Type B pancreatic cell (in vitro differentiated cells): ENCODE results near the gene MAN2A1. TPM values are rescaled to one million over a fixed set of nuclear protein-coding genes. Genes with fewer than 3 reads are reported as not detected.

ENCODE experiments used
- DNase-seq: peaks from one replicate; pipeline ENCODE4 v3.0.0; 2021; ENCODE audit warnings: mixed read lengths; ENCODE audit not compliant: unreplicated experiment; ENCODE audit errors: extremely low spot score
- H3K27ac Mint-ChIP-seq: 2 replicates; pipeline ENCODE4 v1.8.0; 2021; ENCODE audit warnings: mild to moderate bottlenecking, mixed read lengths
- H3K27me3 Mint-ChIP-seq: 2 replicates; pipeline ENCODE4 v1.8.0; 2021; ENCODE audit warnings: mixed read lengths
- H3K36me3 Mint-ChIP-seq: 2 replicates; pipeline ENCODE4 v1.8.0; 2021; ENCODE audit warnings: mixed read lengths
- H3K4me1 Mint-ChIP-seq: one replicate; pipeline ENCODE4 v1.8.0; 2021; ENCODE audit warnings: mixed read lengths; ENCODE audit not compliant: unreplicated experiment
- H3K4me3 Mint-ChIP-seq: 2 replicates; pipeline ENCODE4 v1.8.0; 2021; ENCODE audit warnings: mild to moderate bottlenecking, mixed read lengths
- H3K9me3 Mint-ChIP-seq: 2 replicates; pipeline ENCODE4 v1.8.0; 2021; ENCODE audit warnings: mixed read lengths
- total RNA-seq: library from RNA; stranded (reverse); gene quantifications from 2 replicates; pipeline ENCODE4 v1.2.1, GENCODE V29; 2021; ENCODE audit warnings: low replicate concordance
- TF ChIP-seq, protein P1 (sequence below): fragments of 200-600 bp; sonication (generic); conservative IDR thresholded peaks from 2 replicates; pipeline ENCODE4 v1.5.0; 2021; ENCODE audit warnings: antibody characterized with exemption, mild to moderate bottlenecking

Gene MAN2A1
- total RNA-seq, 1 donor from 2014 or later, result 47.9 TPM

DNA sequence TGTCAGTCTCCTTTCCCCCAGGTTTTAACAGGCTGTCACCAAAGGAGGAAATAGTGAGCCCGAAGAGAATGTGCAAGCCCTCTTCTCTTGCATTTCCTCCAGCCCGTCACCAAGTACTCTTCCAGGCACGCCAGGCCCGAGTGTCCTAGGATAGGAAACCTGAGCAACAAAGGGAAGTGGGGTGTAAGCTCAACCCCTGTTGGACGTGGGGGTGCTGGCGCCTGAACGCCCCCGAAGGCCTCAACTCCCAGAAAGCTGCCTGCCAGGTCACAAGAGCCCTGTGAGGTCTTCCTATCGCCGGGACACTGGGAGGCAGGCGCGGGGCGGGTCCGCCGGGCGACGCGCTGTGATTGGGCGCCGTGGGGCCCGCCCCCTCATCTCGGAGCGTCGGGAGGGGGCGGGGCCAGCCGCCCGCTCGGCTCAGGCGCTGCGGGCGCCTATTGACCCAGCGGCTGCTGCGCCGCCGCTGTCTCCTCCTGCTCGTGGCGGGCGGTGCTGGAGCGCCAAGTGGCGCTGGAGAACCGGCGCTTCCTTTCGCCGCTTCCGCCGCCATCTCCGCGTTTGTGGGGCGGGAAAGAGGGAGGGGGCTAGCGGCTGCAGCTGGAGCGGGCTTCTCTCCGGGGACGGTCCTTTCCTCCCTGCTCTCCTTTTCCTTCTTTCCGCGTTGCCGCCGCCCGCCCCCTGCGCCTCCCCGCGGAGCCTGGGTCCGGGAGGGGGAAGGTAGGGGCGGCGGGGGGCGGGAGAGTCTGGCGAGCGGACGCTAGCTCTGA is 572 bp upstream of the MAN2A1 start:
- Mint-ChIP-seq H3K36me3 (peaks cover 4% of the 10 kb centered on the region), H3K27ac (peak overlapping the region; percentile 100), H3K4me3 (peak overlapping the region; percentile 95), H3K27me3 (no peaks in the 10 kb centered on the region), H3K9me3 (peaks cover 8% of the 10 kb centered on the region), H3K4me1 (peaks cover 34% of the 10 kb centered on the region)
- TF ChIP-seq, protein P1, sequence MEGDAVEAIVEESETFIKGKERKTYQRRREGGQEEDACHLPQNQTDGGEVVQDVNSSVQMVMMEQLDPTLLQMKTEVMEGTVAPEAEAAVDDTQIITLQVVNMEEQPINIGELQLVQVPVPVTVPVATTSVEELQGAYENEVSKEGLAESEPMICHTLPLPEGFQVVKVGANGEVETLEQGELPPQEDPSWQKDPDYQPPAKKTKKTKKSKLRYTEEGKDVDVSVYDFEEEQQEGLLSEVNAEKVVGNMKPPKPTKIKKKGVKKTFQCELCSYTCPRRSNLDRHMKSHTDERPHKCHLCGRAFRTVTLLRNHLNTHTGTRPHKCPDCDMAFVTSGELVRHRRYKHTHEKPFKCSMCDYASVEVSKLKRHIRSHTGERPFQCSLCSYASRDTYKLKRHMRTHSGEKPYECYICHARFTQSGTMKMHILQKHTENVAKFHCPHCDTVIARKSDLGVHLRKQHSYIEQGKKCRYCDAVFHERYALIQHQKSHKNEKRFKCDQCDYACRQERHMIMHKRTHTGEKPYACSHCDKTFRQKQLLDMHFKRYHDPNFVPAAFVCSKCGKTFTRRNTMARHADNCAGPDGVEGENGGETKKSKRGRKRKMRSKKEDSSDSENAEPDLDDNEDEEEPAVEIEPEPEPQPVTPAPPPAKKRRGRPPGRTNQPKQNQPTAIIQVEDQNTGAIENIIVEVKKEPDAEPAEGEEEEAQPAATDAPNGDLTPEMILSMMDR, result peak; percentile 34
- peak; percentile 86 for DNase-seq

DNA sequence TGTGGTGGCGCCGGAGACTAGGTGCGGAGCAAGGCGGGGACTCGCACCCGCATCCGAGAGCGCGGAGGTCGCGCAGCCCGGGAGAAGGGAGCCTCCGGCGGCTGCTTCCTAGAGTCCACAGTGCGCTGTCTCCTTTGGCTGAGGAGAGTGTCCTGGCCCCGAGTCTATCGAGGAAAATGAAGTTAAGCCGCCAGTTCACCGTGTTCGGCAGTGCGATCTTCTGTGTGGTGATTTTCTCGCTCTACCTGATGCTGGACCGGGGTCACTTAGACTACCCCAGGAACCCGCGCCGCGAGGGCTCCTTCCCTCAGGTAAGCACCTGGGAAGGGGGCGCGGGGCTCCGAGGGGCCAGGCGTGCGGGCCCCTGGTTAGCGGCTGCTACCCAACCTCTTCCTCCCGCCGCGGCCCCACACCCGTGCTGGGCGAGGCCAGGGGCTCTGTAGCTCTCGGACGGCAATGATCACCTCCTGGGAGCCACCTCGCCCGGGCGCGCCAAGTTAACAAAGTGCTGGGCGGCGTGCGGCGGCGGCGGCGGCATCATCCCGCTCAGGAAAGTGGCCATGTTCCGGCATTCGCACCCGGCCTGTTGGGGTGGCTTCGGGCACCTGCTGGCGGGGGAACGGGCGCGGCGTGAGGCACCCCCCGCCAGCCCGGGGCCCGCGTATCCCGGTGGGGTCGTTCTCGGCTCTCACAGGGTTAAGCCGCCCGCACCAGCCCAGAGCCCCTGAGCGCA is 681 bp downstream of the MAN2A1 start:
- Mint-ChIP-seq H3K27me3 (no peaks in the 10 kb centered on the region), H3K4me1 (peaks cover 44% of the 10 kb centered on the region), H3K4me3 (peak overlapping the region; percentile 93), H3K9me3 (peaks cover 5% of the 10 kb centered on the region), H3K27ac (peak overlapping the region; percentile 100), H3K36me3 (peaks cover 4% of the 10 kb centered on the region)
- TF ChIP-seq, protein P1, result no peak
- DNase-seq, result peak; percentile 76

DNA sequence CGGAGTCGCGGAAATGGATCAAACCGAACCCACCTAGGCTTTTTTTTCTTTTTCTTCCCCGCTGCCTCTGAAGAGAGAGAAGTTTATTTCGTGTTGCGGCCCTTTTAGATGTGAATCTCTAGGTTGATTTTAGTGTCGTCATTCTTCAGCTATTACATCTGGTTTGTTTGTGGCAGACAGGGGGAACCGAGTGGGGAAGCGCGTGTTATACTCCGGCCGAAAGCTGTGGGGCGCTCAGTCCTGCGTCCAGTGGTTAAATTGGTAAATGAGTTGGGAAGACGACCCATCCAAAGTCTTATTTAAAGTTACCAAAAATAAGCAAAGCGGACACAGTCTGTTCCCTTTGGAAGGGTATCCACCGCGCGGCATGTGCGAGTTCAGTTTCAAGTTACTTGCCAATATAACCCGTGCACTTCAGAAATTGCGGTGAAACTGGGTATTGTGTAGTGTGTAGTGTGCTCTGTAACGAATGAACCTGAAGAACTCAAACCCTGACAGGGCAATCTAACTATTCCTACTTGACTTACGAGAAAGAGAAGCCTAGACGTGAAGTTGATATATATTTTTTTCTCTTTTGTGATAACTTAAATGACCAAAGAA is 1.3 kb downstream of the MAN2A1 start:
- Mint-ChIP-seq H3K27ac (peak overlapping the region; percentile 81), H3K27me3 (no peaks in the 10 kb centered on the region), H3K36me3 (peaks cover 4% of the 10 kb centered on the region), H3K4me3 (peak overlapping the region; percentile 93), H3K9me3 (peaks cover 2% of the 10 kb centered on the region), H3K4me1 (peaks cover 48% of the 10 kb centered on the region)
- TF ChIP-seq, protein P1, result peak; percentile 72
- peak; percentile 72 for DNase-seq

DNA sequence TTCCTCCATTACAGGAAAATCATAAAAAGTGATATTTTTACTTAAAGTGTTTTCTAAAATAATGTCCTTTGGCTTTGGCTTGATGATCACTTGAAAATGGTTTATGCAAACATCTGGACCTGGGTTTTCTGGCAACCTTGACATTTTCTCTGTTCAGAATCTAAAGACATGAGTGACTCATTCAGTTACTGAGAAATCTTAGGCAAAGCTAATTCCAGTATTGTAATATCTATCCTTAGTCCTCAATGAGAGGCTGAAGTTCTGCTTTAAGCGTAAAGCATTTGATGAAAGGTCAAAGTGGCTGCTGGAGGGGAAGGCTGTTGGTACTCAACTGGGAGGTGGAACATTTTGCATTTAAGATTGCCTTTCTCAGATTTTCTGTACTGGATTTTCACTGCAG is 2.3 kb downstream of the MAN2A1 start:
- Mint-ChIP-seq H3K4me1 (peaks cover 56% of the 10 kb centered on the region), H3K4me3 (peak overlapping the region; percentile 93), H3K27me3 (no peaks in the 10 kb centered on the region), H3K9me3 (no peaks in the 10 kb centered on the region), H3K27ac (peak overlapping the region; percentile 11), H3K36me3 (peaks cover 4% of the 10 kb centered on the region)
- TF ChIP-seq, protein P1, result no peak
- no peak for DNase-seq

DNA sequence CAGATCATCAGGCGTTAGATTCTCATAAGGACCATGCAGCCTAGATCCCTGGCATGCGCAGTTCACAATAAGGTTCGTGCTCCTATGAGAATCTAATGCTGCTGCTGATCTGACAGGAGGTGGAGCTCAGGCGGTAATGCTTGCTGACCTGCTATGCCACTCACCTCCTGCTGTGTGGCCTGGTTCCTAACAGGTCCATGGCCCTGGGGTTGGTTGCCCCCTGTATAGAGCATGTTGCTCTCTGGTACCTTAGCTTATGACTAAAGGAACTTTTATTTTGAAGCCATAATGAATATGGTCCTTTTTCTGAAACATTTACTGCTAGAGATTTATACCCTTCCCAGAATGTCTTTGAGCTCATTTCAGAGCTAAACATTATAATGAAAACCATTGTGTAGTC is 3.1 kb downstream of the MAN2A1 start:
- peak overlapping the region; percentile 93 for H3K4me3 Mint-ChIP-seq
- H3K9me3 Mint-ChIP-seq, result no peaks in the 10 kb centered on the region
- peaks cover 62% of the 10 kb centered on the region for H3K4me1 Mint-ChIP-seq
- H3K36me3 Mint-ChIP-seq, result peaks cover 4% of the 10 kb centered on the region
- H3K27me3 Mint-ChIP-seq, result no peaks in the 10 kb centered on the region
- TF ChIP-seq, protein P1, result no peak
- DNase-seq, result no peak
- no peak overlapping the region for H3K27ac Mint-ChIP-seq
